Frontal cortex (tissue), 4 donors: Measurements from ENCODE around the gene THSD7A. TPM values are rescaled to one million over a fixed set of nuclear protein-coding genes. Genes with fewer than 3 reads are reported as not detected.

Experiments
- DNase-seq, 2 donors: peaks; one replicate each; pipeline ENCODE4 v3.0.0; 2012; ENCODE audit warnings: low spot score in 2 of 2
- FAIRE-seq: peaks from 2 replicates; lab custom pipeline; 2012; peaks lifted over from hg19 to GRCh38; lab: Jason Lieb, UNC
- total RNA-seq: library from RNA; depleted of rRNA; stranded (reverse); fragments of >200 nt; gene quantifications from one replicate; pipeline ENCODE4 v1.2.3, GENCODE V29; 2014
- donor health status: control.
- donor health status: control.
- donor health status: control.

The THSD7A gene
- total RNA-seq, 1 donor from 2014 or later, result 34.6 TPM

GRCh38 chr7:11376529-11376928 is 455.5 kb downstream of the THSD7A start:
- FAIRE-seq (no peak), DNase-seq (no peak)

DNA sequence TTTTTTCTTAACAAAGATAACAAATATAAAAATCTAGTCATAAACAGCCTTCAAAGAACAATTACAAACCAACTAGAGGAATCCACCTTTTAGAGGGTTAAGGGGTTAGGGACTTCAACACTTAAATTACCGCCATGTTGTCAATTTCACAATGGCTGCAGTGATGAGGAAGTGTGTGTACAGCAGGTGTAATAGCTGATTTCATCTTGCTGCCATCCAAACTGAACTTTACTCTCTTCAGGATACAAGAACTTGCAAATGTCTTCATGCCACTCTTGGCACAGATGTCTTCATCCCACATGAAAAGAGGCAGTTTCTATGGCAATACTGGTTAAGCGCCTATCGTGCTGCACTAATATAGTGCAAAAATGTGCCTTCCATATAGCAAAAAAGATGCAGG is 457.4 kb downstream of the THSD7A start:
- FAIRE-seq (no peak), DNase-seq (no peak)

DNA sequence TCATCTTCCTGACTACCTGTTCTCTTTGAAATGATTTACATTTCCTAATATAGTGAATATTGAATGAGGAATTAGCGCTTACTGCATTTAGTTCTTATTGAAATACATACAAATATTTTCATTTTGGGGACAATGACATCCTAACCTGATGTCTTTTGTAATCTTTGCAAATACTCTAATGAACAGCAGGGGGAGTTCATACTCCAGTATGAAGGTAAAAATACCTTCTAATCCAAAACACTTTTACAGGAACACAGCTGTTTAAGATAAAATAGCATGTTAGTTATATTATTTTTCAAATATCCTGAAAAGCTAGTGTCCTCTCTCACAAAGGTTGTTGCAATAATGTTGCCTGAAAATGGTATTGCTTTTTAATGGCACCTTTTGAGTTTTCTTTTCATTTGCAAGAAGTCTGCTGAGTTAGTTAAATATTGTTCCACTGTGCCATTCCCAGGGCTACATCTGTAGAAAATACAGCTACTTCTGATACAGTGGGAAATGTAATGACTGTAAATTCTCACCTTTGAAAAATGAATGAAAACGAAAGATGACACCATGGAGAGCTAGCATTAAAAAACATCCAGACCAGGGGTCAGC is 458.4 kb downstream of the THSD7A start:
- FAIRE-seq, result no peak
- no peak for DNase-seq

- FAIRE-seq (no peak), DNase-seq (no peak)
Observed at GRCh38 chr7:11369696-11370095, 462.3 kb downstream of the THSD7A start.

- FAIRE-seq (no peak), DNase-seq (no peak)
Observed at GRCh38 chr7:11366118-11366517, 465.9 kb downstream of the THSD7A start.

DNA sequence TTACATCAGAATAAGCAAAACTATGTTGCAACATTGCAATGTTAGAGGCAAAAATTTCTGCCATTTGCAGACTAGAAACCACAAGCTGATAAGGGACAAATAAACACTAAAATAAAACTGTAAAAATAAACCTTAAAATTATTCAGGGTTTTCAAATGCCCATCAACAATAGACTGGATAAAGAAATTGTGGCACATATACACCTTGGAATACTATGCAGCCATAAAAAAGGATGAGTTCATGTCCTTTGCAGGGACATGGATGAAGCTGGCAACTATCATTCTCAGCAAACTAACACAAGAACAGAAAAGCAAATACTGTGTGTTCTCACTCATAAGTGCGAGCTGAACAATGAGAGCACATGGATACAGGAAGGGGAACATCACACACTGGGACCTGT is 473.4 kb downstream of the THSD7A start:
- DNase-seq (no peak), FAIRE-seq (no peak)

DNA sequence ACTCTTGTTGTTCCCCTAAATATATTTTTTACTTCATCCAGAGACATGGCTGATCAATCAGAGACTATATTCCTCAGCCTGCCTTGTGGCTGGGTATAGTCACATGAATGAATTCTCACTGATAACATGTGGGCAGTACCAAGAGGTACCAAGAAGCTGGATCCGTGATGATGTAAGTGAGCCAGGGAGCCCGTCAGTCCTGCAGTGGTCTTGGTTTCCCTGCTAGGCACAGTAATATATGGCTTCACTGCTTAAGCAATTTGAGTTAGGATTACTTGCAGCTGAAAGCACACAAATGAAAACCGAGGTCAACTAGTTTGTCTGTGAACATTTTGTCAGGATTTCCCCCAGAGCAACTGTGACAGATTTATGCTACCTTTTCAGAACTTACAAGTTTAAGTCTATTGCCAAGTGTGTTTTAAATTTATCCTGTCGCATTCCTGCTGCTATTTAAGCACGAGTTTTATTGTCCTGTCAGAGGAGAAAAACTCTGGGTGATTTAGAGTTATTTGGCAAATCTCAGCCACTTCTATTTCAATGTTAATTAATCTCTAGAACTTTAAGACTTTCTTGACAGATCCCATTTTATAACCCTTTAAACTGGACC is 476.5 kb downstream of the THSD7A start:
- DNase-seq, result no peak
- FAIRE-seq, result no peak

- FAIRE-seq, result no peak
Observed at GRCh38 chr7:11346302-11346701, 485.7 kb downstream of the THSD7A start.

DNA sequence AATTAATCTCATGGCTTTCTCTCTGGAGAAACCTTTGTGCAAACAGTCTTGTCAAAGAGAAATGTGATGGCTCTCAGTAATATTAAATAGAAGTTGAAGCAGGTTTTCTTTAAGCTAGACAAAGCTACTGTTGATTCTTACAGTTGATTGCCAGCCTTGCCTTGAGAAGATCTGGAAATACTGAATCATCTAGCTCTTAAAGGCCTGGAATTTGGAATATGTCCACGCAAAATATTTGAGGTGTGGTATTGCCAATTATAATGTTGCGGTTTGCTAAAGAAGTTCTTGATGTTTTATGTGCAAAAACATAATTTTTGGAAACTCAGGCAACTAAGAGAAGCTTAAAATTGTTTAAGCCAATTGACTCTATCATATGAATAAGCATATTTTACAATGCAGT is 486.4 kb downstream of the THSD7A start:
- no peak for FAIRE-seq

More at GRCh38 chr7:11346302-11346701, 485.7 kb downstream of the THSD7A start:
- no peak for DNase-seq

GRCh38 chr7:11343818-11344413 is 488.1 kb downstream of the THSD7A start:
- FAIRE-seq (peak; percentile 67), DNase-seq (peak in 1 of 2 donors; percentile 2)

More for the DNA sequence above, 486.4 kb downstream of the THSD7A start:
- no peak for DNase-seq

GRCh38 chr7:11343136-11343535 is 488.9 kb downstream of the THSD7A start:
- FAIRE-seq (no peak), DNase-seq (no peak)

DNA sequence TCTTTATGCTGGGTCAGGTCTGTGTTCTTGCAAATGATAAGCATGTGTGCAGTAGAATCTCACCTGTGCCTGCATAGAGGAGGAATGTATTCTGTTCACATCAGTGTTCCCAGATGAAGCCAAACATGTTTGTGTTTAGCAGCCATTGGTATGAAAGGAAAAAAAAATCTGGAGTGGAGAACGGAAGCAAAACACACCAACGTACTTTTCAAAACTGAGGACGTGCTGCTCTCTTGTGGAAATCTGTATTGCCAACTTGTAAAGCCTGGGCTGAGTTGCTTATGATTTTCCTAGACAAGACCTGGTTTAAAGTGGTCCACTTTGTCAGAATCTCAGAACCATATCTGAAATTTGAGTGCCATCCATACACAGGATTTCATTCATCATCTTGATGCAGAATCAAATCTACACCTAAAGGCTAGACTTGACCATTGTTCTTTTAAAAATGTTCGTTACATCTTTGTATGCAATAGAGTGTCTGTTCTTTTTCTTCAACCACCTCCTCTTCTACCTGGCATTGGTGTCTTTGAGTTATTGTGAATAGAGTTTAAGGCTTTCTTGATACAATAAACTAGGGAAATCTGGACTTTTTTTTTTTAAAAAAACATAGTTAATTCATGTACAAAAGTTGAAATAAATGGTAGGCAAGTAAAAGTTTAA is 490.6 kb downstream of the THSD7A start:
- no peak for FAIRE-seq
- DNase-seq, result peak in 1 of 2 donors; percentile 2

DNA sequence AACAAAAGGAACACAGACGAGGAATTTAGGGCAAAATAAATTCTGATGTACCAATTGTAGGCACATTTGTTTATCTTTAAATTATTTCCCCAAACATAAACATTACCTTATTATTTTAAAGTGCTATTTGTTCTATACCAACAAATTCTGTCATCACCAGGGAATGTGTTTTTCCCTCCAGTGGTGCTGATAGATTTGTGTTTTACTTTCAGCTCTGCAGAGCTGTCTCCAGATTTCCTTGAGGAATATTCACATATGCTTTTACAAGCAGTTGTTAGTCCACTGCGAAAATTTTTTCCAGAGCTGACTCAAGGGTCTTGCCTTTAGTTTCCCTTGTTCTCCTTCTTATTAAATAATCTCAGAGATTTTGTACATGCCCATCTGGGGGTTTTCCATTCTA is 495.6 kb downstream of the THSD7A start:
- no peak for FAIRE-seq
- DNase-seq, result no peak

- FAIRE-seq (no peak), DNase-seq (no peak)
Observed at GRCh38 chr7:11335947-11336346, 496.1 kb downstream of the THSD7A start.

DNA sequence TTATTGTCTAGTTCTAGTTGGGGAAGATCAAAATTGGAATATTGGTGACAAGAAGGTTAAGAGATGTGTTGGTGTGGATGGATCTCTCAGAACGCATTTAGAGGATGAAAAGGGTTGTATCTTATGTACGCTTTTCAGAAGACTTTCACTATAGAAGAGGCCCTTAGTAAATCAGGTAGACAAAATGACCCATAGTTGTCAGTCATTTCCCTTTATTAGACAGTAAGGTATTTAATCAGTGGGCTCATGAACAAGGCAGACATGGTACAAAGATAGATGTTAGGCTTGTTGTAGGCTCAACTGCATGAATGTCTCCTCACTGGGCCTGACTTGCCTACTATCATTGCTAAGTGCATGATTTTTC is 499.2 kb downstream of the THSD7A start:
- FAIRE-seq (no peak), DNase-seq (no peak)

DNA sequence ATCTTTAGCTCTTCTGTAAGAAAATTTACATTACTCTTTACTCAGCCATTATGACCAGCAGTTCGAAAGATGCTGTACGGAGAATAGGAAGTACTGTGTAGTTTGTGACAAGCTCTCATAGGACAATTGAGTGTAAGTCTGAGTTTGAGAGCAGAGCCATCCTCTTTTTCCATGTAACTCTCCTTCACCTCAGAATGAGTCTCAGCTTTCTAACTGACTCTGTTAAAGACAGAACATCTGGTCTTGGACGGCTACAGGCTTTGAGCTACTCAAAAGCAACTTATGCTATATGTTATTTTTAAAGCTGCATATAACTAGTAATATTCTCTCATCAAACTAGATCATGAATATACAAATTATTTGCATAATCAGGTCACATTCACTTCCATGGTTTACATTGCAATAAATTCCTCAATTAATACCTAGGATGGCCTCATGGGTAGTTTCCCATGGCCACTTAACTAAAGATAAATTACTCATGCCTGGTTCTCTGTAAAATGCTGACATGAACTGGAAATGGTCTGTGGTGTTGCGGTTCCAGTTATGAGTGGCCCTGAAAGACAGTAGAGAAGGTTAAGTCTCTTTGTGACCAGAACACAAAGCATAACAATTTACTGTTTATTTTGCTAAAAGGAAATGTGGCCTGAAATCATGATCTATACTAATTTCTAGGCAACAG is 499.7 kb downstream of the THSD7A start:
- no peak for FAIRE-seq
- DNase-seq, result no peak

GRCh38 chr7:11331128-11332102 is 500.6 kb downstream of the THSD7A start:
- FAIRE-seq, result no peak
- no peak for DNase-seq

- FAIRE-seq, result no peak
- DNase-seq, result no peak
Observed at GRCh38 chr7:11330717-11331116, 501.3 kb downstream of the THSD7A start.

- no peak for DNase-seq
- FAIRE-seq, result no peak
Observed at GRCh38 chr7:11330208-11330607, 501.8 kb downstream of the THSD7A start.
